Astrocyte of the spinal cord (primary cell): ENCODE data around the gene APBB3.
"Not testable (repeated sequence)": the region's sequence is repeated elsewhere in the genome, so short reads cannot be mapped to it uniquely, and the experiment has no call there.

ENCODE experiments used
- DNase-seq: peaks from one replicate; pipeline ENCODE4 v3.0.0; 2011; ENCODE audit warnings: low read depth, low spot score
- H3K4me3 ChIP-seq: 2 replicates; pipeline ENCODE4 v1.5.1; 2011; ENCODE audit warnings: low read depth, mild to moderate bottlenecking, low read length, moderate library complexity
- CTCF ChIP-seq: IDR thresholded peaks from 2 replicates; pipeline ENCODE4 v1.5.1; 2012; ENCODE audit warnings: low read depth, mild to moderate bottlenecking, low read length, inconsistent platforms
- in situ Hi-C: cut with HindIII; loops from 2 replicates; pipeline ENCODE4 v1.10.0; 2017; ENCODE audit warnings: low sequenced_read_pairs

APBB3 gene

GRCh38 chr5:140594169-140594568 lies 29.8 kb upstream of the APBB3 start:
- no peak for DNase-seq
- in situ Hi-C loops = no loop called here
- TF ChIP-seq CTCF = no peak
- no peak overlapping the region for H3K4me3 ChIP-seq

GRCh38 chr5:140593070-140593469 lies 28.7 kb upstream of the APBB3 start:
- DNase-seq, H3K4me3 ChIP-seq, in situ Hi-C loops: not testable (repeated sequence)

- DNase-seq = peak; percentile 28
- no peak overlapping the region for H3K4me3 ChIP-seq
- in situ Hi-C loops = no loop called here
- no peak for TF ChIP-seq CTCF
These were observed 27.5 kb upstream of the APBB3 start for GRCh38 chr5:140591747-140592372.

- no peak overlapping the region for H3K4me3 ChIP-seq
- no peak for TF ChIP-seq CTCF
- DNase-seq = no peak
- in situ Hi-C loops = no loop called here
These were observed 26.5 kb upstream of the APBB3 start for GRCh38 chr5:140590861-140591260.

GRCh38 chr5:140588311-140589070 lies 24.1 kb upstream of the APBB3 start:
- in situ Hi-C loops = no loop called here
- TF ChIP-seq CTCF = no peak
- no peak overlapping the region for H3K4me3 ChIP-seq
- no peak for DNase-seq

- DNase-seq = no peak
- H3K4me3 ChIP-seq = no peak overlapping the region
- no peak for TF ChIP-seq CTCF
- in situ Hi-C loops = no loop called here
These were observed 23.1 kb upstream of the APBB3 start for GRCh38 chr5:140587495-140587894.

- in situ Hi-C loops, H3K4me3 ChIP-seq: not testable (repeated sequence)
These were observed 14.9 kb upstream of the APBB3 start for GRCh38 chr5:140579188-140579747.

More at GRCh38 chr5:140579188-140579747, 14.9 kb upstream of the APBB3 start:
- DNase-seq = not testable (repeated sequence)
